Measurements from ENCODE around the gene URM1.

URM1 gene

GRCh38 chr9:128349125-128349524 lies 22.0 kb upstream of the URM1 start:
- TF ChIP-seq EZH2phosphoT487 (IDR thresholded peaks at IDR 0.05; ENCODE audit: borderline replicate concordance) (no peak), CTCF (conservative IDR thresholded peaks at IDR 0.05; ENCODE audit: low read length) (no peak)
- no peak overlapping the region for H3K9ac ChIP-seq (ENCODE audit: low read depth, low read length, poor library complexity, severe bottlenecking)
- no peak overlapping the region for H2AFZ ChIP-seq (ENCODE audit: low read length)
- no peaks in the 10 kb centered on the region for H4K20me1 ChIP-seq (ENCODE audit: insufficient read depth, low read length, poor library complexity, severe bottlenecking)
- peaks cover 3% of the 10 kb centered on the region; the same call in 1 of the 2 replicates for H3K36me3 ChIP-seq (ENCODE audit: insufficient read depth, low read length)
- no peaks in the 10 kb centered on the region for H3K79me2 ChIP-seq (ENCODE audit: insufficient read depth, low read length)
- H3K4me2 ChIP-seq (ENCODE audit: low read depth, low read length, poor library complexity, severe bottlenecking) = no peak overlapping the region
- H3K9me2 ChIP-seq (replicated peaks; ENCODE audit: low read depth, low read length) = no peaks in the 10 kb centered on the region
- no peaks in the 10 kb centered on the region for H3K4me1 ChIP-seq (ENCODE audit: insufficient read depth, low read length, poor library complexity, severe bottlenecking)
- H3F3A ChIP-seq (ENCODE audit: low read depth) = no peaks in the 10 kb centered on the region
- no peaks in the 10 kb centered on the region for H3K27me3 ChIP-seq (ENCODE audit: insufficient read depth, low read length, poor library complexity, severe bottlenecking)
- H3K4me3 ChIP-seq (ENCODE audit: low read length, poor library complexity, severe bottlenecking) = no peak overlapping the region
- no peaks in the 10 kb centered on the region for H3K9me3 ChIP-seq (ENCODE audit: insufficient read depth, low read depth, low read length)

GRCh38 chr9:128349772-128350171 lies 21.4 kb upstream of the URM1 start:
- no peak overlapping the region for H3K4me2 ChIP-seq (ENCODE audit: low read depth, low read length, poor library complexity, severe bottlenecking)
- no peak for TF ChIP-seq CTCF (conservative IDR thresholded peaks at IDR 0.05; ENCODE audit: low read length)
- TF ChIP-seq EZH2phosphoT487 (IDR thresholded peaks at IDR 0.05; ENCODE audit: borderline replicate concordance) = no peak
- H3K4me3 ChIP-seq (ENCODE audit: low read length, poor library complexity, severe bottlenecking) = no peak overlapping the region
- H4K20me1 ChIP-seq (ENCODE audit: insufficient read depth, low read length, poor library complexity, severe bottlenecking) = no peaks in the 10 kb centered on the region
- H2AFZ ChIP-seq (ENCODE audit: low read length) = no peak overlapping the region
- H3K36me3 ChIP-seq (ENCODE audit: insufficient read depth, low read length) = peaks cover 3% of the 10 kb centered on the region; the same call in 1 of the 2 replicates
- H3F3A ChIP-seq (ENCODE audit: low read depth) = no peaks in the 10 kb centered on the region
- no peaks in the 10 kb centered on the region for H3K79me2 ChIP-seq (ENCODE audit: insufficient read depth, low read length)
- H3K9me3 ChIP-seq (ENCODE audit: insufficient read depth, low read depth, low read length) = no peaks in the 10 kb centered on the region
- no peaks in the 10 kb centered on the region for H3K9me2 ChIP-seq (replicated peaks; ENCODE audit: low read depth, low read length)
- no peak overlapping the region for H3K9ac ChIP-seq (ENCODE audit: low read depth, low read length, poor library complexity, severe bottlenecking)
- no peaks in the 10 kb centered on the region for H3K4me1 ChIP-seq (ENCODE audit: insufficient read depth, low read length, poor library complexity, severe bottlenecking)
- no peaks in the 10 kb centered on the region for H3K27me3 ChIP-seq (ENCODE audit: insufficient read depth, low read length, poor library complexity, severe bottlenecking)

GRCh38 chr9:128355451-128355850 lies 15.7 kb upstream of the URM1 start:
- Histone ChIP-seq H2AFZ (ENCODE audit: low read length) (no peak overlapping the region), H3K79me2 (ENCODE audit: insufficient read depth, low read length) (no peaks in the 10 kb centered on the region), H3K27me3 (ENCODE audit: insufficient read depth, low read length, poor library complexity, severe bottlenecking) (no peaks in the 10 kb centered on the region), H3K4me2 (ENCODE audit: low read depth, low read length, poor library complexity, severe bottlenecking) (no peak overlapping the region), H3F3A (ENCODE audit: low read depth) (no peaks in the 10 kb centered on the region), H3K9me2 (replicated peaks; ENCODE audit: low read depth, low read length) (no peaks in the 10 kb centered on the region), H3K36me3 (ENCODE audit: insufficient read depth, low read length) (peaks cover 3% of the 10 kb centered on the region; the same call in 1 of the 2 replicates), H4K20me1 (ENCODE audit: insufficient read depth, low read length, poor library complexity, severe bottlenecking) (no peaks in the 10 kb centered on the region), H3K9ac (ENCODE audit: low read depth, low read length, poor library complexity, severe bottlenecking) (no peak overlapping the region), H3K4me3 (ENCODE audit: low read length, poor library complexity, severe bottlenecking) (no peak overlapping the region), H3K4me1 (ENCODE audit: insufficient read depth, low read length, poor library complexity, severe bottlenecking) (no peaks in the 10 kb centered on the region), H3K9me3 (ENCODE audit: insufficient read depth, low read depth, low read length) (no peaks in the 10 kb centered on the region)
- TF ChIP-seq EZH2phosphoT487 (IDR thresholded peaks at IDR 0.05; ENCODE audit: borderline replicate concordance) (no peak), CTCF (conservative IDR thresholded peaks at IDR 0.05; ENCODE audit: low read length) (no peak)

All from Loucy (cell line).